DMS153 (cell line): ENCODE results near the gene NFIA.
"Not testable (repeated sequence)": the region's sequence is repeated elsewhere in the genome, so short reads cannot be mapped to it uniquely, and the experiment has no call there.

Experiments used
- DNase-seq: peaks from one replicate; lab custom pipeline; 2025; lab: John Stamatoyannopoulos, UW

NFIA gene

GRCh38 chr1:61271412-61271789 is 189.0 kb downstream of the NFIA start:
- DNase-seq, result no peak

DNA sequence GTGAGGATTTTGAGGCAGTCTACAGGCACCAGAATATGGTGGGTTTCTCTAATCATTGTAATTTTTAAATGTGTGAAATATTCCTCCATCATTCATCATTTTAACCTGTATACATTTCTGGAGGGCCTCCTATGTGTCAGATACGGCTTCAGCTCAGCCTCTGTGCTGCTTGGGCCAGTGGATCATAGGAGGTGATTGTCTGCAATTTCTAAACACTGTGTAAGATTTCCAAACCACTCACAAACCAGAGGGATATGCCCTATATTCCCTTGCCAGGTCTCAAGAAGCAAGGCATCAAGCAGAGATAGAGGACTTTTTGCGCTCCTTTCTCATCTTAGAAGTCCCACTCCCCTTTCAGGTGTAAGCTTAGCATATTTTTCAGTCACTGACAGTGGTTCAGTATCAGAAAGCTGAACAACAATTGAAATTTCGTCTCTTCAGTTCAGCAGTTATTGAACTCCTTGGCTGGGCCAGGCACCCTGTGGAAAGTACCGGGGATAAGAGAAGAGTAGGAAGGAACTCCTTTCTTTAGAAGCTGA is 190.9 kb downstream of the NFIA start:
- no peak for DNase-seq

- DNase-seq, result no peak
These were observed 191.5 kb downstream of the NFIA start for GRCh38 chr1:61273861-61274260.

DNA sequence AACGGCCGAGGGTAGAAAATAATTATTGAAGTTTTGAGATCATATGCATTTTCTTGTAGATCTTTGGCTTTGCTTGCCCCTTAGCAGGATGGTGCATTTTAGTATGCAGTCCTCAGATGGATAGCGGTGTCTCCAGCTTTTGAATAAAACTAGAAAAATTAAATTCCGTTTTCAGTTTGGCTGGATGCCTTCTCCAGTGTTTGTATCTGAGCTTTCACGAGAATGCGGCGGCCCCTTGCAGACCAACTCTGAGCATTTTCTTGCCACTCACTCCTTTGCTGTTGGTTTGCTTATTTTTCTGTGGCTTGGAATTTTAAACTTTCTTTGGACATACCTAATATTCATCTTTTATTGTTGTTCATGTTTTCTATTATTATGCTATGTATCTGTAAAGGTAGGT is 192.6 kb downstream of the NFIA start:
- no peak for DNase-seq

GRCh38 chr1:61276246-61276645 is 193.9 kb downstream of the NFIA start:
- DNase-seq, result no peak

- no peak for DNase-seq
These were observed 194.8 kb downstream of the NFIA start for GRCh38 chr1:61277121-61277690.

DNA sequence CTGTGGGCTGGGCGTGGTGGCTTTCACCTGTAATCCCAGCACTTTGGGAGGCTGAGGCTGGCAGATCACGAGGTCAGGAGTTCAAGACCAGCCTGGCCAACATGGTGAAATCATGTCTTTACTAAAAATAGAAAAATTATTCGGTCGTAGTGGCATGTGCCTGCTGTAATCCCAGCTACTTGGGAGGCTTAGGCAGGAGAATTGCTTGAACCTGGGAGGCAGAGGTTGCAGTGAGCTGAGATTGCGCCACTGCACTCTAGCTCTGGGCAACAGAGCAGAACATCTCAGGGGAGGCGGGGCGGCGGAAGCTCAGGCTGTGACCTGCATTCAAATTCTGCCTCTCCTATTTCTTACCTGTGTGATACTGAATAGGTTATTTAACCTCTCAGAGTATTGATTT is 196.1 kb downstream of the NFIA start:
- DNase-seq, result not testable (repeated sequence)

- no peak for DNase-seq
These were observed 196.6 kb downstream of the NFIA start for GRCh38 chr1:61278966-61279365.

- no peak for DNase-seq
These were observed 197.2 kb downstream of the NFIA start for GRCh38 chr1:61279570-61279969.

DNA sequence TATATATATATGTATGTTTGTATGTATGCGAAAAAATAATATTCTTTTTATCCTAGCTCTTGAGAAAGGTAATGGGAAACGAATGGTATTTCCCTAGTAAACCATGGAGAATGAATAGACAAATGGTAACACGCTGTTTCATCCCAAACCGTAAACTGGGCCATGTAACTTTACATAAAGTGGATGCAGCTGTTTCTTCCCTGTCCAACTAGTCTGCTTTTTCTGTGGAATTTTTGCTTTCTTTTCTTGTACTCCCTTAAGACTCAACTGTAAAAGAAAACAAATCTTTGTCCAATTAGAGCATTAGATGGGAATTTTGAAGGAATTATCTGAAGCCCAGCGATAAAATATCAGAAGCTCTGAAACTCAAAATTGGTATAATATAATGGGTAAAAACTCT is 198.1 kb downstream of the NFIA start:
- no peak for DNase-seq

- no peak for DNase-seq
These were observed 200.0 kb downstream of the NFIA start for GRCh38 chr1:61282387-61282786.

DNA sequence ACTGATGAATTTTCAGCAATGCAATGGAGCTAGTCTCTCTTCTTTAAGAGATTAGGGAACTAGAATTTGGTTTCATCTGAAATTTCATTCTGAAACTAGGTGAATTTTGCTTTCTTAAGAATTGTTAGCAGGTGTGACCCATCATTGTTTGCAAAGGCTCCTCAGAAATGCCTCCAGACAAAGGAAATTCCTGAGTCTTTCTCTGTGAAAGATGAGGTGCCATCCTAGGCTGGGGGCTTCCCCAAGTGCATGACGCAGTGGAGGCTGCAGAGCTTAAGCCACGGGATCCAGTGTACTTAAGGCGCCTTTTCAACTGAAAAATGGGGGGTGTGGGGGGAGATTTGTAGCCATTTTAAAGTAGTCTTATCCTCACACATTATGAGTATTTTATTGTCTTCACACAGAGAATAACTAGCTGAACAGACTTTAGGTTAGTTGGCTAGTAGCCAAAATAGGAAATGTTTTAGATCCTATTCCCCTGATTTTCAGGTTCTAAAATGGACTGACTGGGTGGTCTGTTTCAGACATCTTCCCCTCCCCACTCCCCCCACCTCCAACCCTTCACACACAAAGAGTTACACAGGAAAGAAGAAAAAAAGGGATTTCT is 202.0 kb downstream of the NFIA start:
- DNase-seq, result no peak

GRCh38 chr1:61284936-61285335 is 202.6 kb downstream of the NFIA start:
- no peak for DNase-seq

DNA sequence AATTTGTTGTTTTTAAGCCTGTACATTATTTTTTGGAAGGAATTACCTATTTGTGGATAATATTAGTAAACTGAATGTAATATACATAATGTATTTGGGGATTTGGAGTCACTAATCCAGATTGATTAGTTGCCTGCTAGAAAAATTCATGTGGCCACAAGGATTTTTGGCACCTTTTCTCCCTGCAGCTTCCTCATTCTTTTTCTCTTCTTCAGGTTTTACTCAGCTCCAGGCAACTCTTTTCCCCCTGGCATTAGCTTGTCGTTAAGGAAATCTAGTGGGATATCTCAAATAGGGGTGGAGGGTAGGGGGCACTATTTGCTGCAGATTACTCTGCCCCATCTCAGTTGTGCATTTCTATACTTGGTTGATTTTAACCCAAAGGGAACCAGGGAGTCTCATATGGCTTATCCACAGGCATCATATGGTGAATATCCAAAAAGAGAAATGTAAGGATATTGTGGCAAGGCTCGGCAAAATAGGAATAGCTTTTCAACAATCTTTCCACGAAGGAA is 203.1 kb downstream of the NFIA start:
- DNase-seq, result no peak

- DNase-seq, result no peak
These were observed 204.7 kb downstream of the NFIA start for GRCh38 chr1:61287014-61287413.

DNA sequence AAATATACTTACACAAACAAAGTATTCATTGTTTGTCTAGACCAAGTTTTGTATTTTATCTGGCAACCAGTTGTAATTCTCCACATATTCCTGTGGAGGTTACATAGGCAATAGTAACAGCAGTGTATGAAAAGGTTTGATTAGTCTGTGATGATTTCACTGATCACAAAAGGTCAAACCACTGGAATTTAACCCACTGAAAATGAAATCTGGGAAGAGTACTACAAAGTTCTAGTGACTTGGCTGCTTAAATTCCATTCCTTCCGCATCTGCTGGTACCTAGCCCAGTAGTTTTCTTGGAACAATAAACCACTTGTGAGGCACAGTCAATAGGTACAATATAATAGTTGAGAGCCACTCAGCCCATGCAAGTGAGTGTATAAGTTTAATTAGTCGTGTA is 205.4 kb downstream of the NFIA start:
- DNase-seq, result no peak

GRCh38 chr1:61289232-61290098 is 207.1 kb downstream of the NFIA start:
- no peak for DNase-seq

DNA sequence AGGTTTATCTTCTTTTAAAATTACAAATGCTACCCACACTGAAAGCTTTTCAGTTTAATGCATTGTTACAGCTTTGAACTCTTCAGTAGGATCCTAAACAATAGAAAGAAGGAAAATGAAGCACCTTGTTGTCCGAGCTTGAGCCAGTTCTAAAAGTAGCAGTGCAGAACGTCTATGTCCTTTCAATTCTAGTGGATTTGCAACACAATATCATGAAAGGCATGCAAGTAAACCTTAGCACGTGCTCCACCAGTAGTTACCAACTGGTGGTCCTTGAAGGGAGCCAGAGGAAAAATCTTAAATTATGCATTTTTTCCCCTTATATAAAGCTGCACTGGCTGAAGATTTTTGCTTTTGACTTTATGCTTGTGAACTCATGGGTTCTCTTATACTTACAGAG is 208.2 kb downstream of the NFIA start:
- DNase-seq, result no peak

DNA sequence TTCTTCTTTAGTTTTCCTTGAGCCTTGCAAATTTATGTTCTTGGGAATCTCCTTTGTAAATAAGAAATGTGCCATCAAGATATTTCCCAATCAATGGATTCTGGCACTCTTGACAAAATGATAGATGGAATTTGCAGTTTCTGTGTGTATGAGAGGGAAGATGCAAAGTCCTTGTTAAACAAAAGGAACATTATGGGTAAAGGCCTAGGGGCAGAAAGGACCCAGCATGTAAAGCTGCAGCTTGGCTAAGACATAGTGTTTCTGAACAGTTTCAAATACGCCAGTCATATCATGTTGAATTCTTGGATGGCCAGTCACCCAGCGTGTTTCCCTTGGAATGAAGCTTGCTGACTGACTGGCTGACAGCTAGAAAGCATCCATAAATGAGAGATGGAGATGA is 210.8 kb downstream of the NFIA start:
- no peak for DNase-seq

DNA sequence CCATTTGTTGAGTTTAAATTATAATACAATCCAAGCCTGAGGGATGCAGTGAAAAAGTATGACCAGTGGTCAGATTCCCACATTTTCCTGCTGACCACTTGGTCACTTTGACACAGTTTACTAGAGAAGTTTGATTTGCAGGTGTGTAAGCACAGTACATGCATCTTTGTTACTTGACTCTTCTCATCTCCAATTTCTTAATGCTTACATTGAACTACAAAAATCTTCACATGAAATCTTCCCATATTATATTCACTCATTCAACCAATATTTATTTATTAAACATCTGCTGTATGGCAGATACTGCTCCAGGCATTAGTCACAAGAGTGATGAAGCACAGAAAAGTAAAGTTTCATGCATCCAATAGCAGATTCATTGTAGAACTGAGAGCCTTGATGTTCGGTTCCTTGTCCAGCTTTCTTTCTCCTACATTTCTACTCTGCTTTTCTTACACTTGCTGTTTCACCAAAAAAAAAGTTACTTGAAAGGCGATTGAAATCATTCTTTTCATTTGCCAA is 211.7 kb downstream of the NFIA start:
- no peak for DNase-seq

DNA sequence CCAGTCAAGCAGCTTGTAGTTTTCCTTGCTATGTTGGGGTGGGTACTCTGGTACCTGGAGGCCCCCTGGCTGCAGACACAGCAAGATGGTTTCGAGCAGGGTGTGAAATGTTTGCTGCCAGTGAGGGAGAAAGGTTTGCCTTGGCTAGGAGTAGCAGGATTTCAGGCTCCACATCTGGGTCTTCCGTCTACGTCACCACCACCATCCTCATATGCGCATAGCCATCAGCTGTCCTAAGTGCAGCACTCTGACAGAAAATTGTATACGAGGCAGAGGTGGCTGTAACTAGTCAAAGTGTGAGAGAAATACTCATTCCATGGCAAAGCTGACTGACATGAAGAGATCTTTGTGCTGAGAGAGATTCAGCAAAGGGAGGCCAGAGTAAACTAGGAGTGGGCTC is 212.6 kb downstream of the NFIA start:
- no peak for DNase-seq

DNA sequence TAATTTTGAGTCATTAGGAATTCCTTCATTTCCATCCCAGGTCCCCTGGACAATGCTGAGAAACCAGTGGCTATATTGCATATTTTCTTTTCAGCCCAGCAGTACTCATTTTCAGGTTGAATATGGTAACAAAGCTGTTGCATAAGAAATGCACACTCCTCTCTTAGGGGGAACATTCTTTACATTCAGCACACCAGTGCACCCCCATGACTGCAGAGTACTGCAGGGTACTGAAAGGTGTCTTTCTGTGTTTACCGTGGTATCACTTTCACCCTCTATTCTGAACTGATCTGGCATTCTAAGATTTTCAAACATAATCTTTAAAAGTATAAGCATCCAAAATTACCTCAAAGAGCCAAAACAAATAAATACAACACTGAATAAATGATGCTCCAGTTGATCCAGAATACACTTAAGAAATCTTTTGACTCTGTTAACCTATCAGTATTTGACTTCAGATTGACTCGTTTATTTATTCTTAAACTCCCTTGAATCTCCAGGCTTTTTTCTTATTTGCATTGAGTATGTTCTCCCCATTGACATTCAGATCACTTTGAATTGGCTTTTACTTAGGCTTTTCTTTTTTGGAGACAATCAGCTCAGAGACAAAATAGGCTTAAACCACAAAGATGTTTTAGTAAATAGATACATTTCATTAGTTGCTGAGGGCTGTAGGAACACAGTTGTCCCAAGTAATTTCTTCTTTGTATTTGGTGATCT is 213.6 kb downstream of the NFIA start:
- no peak for DNase-seq
